Measurements from ENCODE around the gene BACH2.

Gene BACH2

DNA sequence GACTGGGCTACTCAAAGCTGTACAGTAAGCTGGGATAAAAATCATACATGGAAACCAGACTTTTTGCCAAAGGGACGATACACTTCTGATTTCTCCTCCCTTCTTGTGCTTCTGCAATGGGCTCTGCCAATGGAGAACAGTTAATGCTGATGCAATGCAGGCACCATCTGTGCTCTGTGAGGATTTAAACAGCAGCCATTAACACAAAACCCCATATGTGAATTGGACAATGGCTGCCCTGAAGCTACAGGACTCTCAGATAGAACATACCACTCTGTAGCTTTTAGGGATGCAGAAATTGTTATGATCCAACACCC is 330.5 kb downstream of the BACH2 start:
- no peaks in the 10 kb centered on the region for H3K27me3 ChIP-seq (ENCODE audit: control insufficient read depth in 3 of 3, insufficient read depth in 3 of 3, low read depth in 1 of 3, low read length in 3 of 3)
- DNase-seq (ENCODE audit: low spot score) = no peak
- H2BK5ac ChIP-seq (ENCODE audit: low read length) = no peak overlapping the region
- no peak overlapping the region for H3K4me2 ChIP-seq (ENCODE audit: insufficient read depth, low read length, poor library complexity, severe bottlenecking)
- H3K23ac ChIP-seq (ENCODE audit: low read depth, low read length, poor library complexity) = no peak overlapping the region
- no peak overlapping the region for H3K4ac ChIP-seq (ENCODE audit: low read length)
- no peak overlapping the region for H3K9ac ChIP-seq (ENCODE audit: low read depth, low read length, poor library complexity)
- H2AFZ ChIP-seq (ENCODE audit: low read length) = no peak overlapping the region
- H3K18ac ChIP-seq (ENCODE audit: low read length) = no peak overlapping the region
- H3K27ac ChIP-seq (replicated peaks; ENCODE audit: low read length) = no peak overlapping the region
- peaks cover 0 to 2% of the 10 kb centered on the region in 2 donors for H3K9me3 ChIP-seq (replicated peaks in 1 of 2; ENCODE audit: control insufficient read depth in 2 of 2, insufficient read depth in 1 of 2, low read depth in 1 of 2, low read length in 2 of 2)
- H3K4me3 ChIP-seq (ENCODE audit: low read length in 2 of 2) = no peak overlapping the region
- peaks cover 0 to 2% of the 10 kb centered on the region in 2 donors for H3K4me1 ChIP-seq (ENCODE audit: control insufficient read depth in 2 of 2, insufficient read depth in 1 of 2, low read depth in 1 of 2, low read length in 2 of 2)
- H2BK12ac ChIP-seq (ENCODE audit: low read length) = no peak overlapping the region
- no peak overlapping the region for H3K14ac ChIP-seq (ENCODE audit: low read length)
- H4K91ac ChIP-seq (ENCODE audit: low read depth, low read length, poor library complexity) = no peak overlapping the region
- H2BK120ac ChIP-seq (ENCODE audit: low read depth, low read length) = no peak overlapping the region
- no CpG with 5 or more reads among the region's 1 CpG for WGBS, 2 donors (ENCODE audit: extremely low coverage in 2 of 2, insufficient read length in 2 of 2, insufficient replicate concordance in 1 of 2)
- no peak overlapping the region for H2AK5ac ChIP-seq (ENCODE audit: low read depth, low read length)
- no peak overlapping the region for H4K8ac ChIP-seq (ENCODE audit: low read depth, low read length)
- no peak overlapping the region for H2BK15ac ChIP-seq (ENCODE audit: low read length)
- H3K36me3 ChIP-seq (replicated peaks in 1 of 2; ENCODE audit: control insufficient read depth in 2 of 2, insufficient read depth in 2 of 2, low read length in 2 of 2) = no peaks in the 10 kb centered on the region
- no peaks in the 10 kb centered on the region for H3K79me1 ChIP-seq (ENCODE audit: low read depth, low read length)

DNA sequence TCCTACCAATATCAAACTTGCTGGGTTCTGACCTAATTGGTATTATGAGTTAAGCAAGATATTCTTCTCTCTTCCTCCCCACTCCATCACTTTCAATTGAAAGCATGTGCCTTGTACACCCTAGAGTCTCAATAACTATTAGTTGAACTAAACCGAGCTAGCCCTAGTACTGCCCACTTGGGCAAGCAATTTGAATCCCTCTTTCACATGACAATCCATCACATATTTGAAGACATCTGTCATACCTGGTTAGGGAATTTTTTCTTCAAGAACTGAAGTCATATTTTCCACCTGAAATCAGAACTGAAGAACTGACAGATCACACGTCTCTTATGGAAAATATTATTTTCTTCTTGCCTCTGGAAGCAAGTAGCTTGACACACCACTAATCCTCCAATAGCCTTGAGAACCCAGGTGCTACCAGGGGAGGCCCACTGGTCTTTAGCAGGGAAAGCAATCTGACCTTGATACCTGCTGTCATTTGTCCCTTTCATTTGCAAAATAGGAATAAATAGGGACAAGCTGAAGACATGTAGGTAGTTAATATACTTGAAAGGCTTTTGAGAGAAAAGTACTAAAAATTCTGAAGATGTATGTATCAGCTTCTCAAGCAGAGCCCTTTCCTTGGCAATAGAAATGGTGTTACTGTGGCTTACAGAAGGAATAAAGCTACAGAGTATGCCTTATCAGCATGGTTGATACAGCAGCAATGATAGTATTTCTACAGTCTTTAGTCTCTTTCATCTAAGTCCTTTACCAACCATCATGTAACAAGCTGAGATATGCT is 331.0 kb downstream of the BACH2 start:
- Histone ChIP-seq H3K9ac (ENCODE audit: low read depth, low read length, poor library complexity) (no peak overlapping the region), H3K27me3 (ENCODE audit: control insufficient read depth in 3 of 3, insufficient read depth in 3 of 3, low read depth in 1 of 3, low read length in 3 of 3) (no peaks in the 10 kb centered on the region), H2AK5ac (ENCODE audit: low read depth, low read length) (no peak overlapping the region), H3K79me1 (ENCODE audit: low read depth, low read length) (no peaks in the 10 kb centered on the region), H3K9me3 (replicated peaks in 1 of 2; ENCODE audit: control insufficient read depth in 2 of 2, insufficient read depth in 1 of 2, low read depth in 1 of 2, low read length in 2 of 2) (peaks cover 0 to 2% of the 10 kb centered on the region in 2 donors), H3K18ac (ENCODE audit: low read length) (no peak overlapping the region), H2BK5ac (ENCODE audit: low read length) (no peak overlapping the region), H3K36me3 (replicated peaks in 1 of 2; ENCODE audit: control insufficient read depth in 2 of 2, insufficient read depth in 2 of 2, low read length in 2 of 2) (no peaks in the 10 kb centered on the region), H3K14ac (ENCODE audit: low read length) (no peak overlapping the region), H3K4me3 (ENCODE audit: low read length in 2 of 2) (no peak overlapping the region), H4K91ac (ENCODE audit: low read depth, low read length, poor library complexity) (no peak overlapping the region), H4K8ac (ENCODE audit: low read depth, low read length) (no peak overlapping the region), H2BK15ac (ENCODE audit: low read length) (no peak overlapping the region), H2AFZ (ENCODE audit: low read length) (no peak overlapping the region), H3K23ac (ENCODE audit: low read depth, low read length, poor library complexity) (no peak overlapping the region), H3K4me2 (ENCODE audit: insufficient read depth, low read length, poor library complexity, severe bottlenecking) (no peak overlapping the region), H3K4me1 (ENCODE audit: control insufficient read depth in 2 of 2, insufficient read depth in 1 of 2, low read depth in 1 of 2, low read length in 2 of 2) (no peaks in the 10 kb centered on the region), H3K4ac (ENCODE audit: low read length) (no peak overlapping the region), H3K27ac (replicated peaks; ENCODE audit: low read length) (no peak overlapping the region), H2BK120ac (ENCODE audit: low read depth, low read length) (no peak overlapping the region), H2BK12ac (ENCODE audit: low read length) (no peak overlapping the region)
- no peak for DNase-seq (ENCODE audit: low spot score)
- WGBS, 2 donors (ENCODE audit: extremely low coverage in 2 of 2, insufficient read length in 2 of 2, insufficient replicate concordance in 1 of 2) = no CpG with 5 or more reads among the region's 2 CpGs

DNA sequence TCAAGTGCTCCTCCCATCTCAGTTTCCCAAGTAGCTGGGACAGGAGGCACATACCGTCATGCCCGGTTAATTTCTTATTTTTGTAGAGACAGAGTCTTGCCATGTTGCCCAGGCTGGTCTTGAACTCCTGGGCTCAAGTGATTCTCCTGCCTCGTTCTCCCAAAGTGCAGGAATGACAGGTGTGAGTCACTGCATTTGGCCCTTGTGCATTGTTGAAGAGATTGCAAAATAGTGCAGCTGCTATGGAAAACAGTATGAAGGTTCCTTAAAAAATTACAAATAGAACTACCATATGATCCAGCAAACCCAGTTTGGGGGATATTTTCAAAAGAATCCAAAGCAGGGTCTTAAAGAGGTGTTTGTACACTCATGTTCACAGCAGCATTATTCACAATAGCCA is 333.3 kb downstream of the BACH2 start:
- Histone ChIP-seq H2AFZ (ENCODE audit: low read length) (no peak overlapping the region), H2BK12ac (ENCODE audit: low read length) (no peak overlapping the region), H2BK15ac (ENCODE audit: low read length) (no peak overlapping the region), H3K27me3 (ENCODE audit: control insufficient read depth in 3 of 3, insufficient read depth in 3 of 3, low read depth in 1 of 3, low read length in 3 of 3) (no peaks in the 10 kb centered on the region), H3K4ac (ENCODE audit: low read length) (no peak overlapping the region), H3K4me2 (ENCODE audit: insufficient read depth, low read length, poor library complexity, severe bottlenecking) (no peak overlapping the region), H3K36me3 (replicated peaks in 1 of 2; ENCODE audit: control insufficient read depth in 2 of 2, insufficient read depth in 2 of 2, low read length in 2 of 2) (no peaks in the 10 kb centered on the region), H3K27ac (replicated peaks; ENCODE audit: low read length) (no peak overlapping the region), H3K9ac (ENCODE audit: low read depth, low read length, poor library complexity) (no peak overlapping the region), H4K91ac (ENCODE audit: low read depth, low read length, poor library complexity) (no peak overlapping the region), H3K14ac (ENCODE audit: low read length) (no peak overlapping the region), H2BK120ac (ENCODE audit: low read depth, low read length) (no peak overlapping the region), H2AK5ac (ENCODE audit: low read depth, low read length) (no peak overlapping the region), H4K8ac (ENCODE audit: low read depth, low read length) (no peak overlapping the region), H3K23ac (ENCODE audit: low read depth, low read length, poor library complexity) (no peak overlapping the region), H3K79me1 (ENCODE audit: low read depth, low read length) (peaks cover 1% of the 10 kb centered on the region), H2BK5ac (ENCODE audit: low read length) (no peak overlapping the region), H3K9me3 (replicated peaks in 1 of 2; ENCODE audit: control insufficient read depth in 2 of 2, insufficient read depth in 1 of 2, low read depth in 1 of 2, low read length in 2 of 2) (peaks cover 0 to 2% of the 10 kb centered on the region in 2 donors), H3K18ac (ENCODE audit: low read length) (no peak overlapping the region), H3K4me3 (ENCODE audit: low read length in 2 of 2) (no peak overlapping the region), H3K4me1 (ENCODE audit: control insufficient read depth in 2 of 2, insufficient read depth in 1 of 2, low read depth in 1 of 2, low read length in 2 of 2) (no peaks in the 10 kb centered on the region)
- no CpG with 5 or more reads among the region's 3 CpGs for WGBS, 2 donors (ENCODE audit: extremely low coverage in 2 of 2, insufficient read length in 2 of 2, insufficient replicate concordance in 1 of 2)
- no peak for DNase-seq (ENCODE audit: low spot score)

DNA sequence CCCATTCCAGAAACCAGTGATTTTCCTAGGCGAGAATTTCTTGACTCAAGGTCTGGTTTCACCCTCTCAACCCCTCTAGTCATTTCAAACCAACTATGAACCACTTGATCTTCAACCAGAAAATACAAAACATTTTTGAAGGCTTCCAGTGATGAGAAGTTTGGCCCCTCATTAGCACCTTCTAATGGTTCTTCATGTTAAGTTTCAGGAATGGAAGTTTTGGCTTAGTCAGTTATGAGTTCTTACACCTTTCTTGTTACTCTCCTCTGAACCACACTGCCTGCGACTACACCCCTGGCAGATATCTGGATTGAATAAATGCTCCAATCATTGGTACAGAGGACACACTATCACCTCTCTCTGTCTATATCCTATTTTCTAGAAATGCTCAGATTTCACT is 335.2 kb downstream of the BACH2 start:
- no peak overlapping the region for H3K4ac ChIP-seq (ENCODE audit: low read length)
- peaks cover 1% of the 10 kb centered on the region for H3K79me1 ChIP-seq (ENCODE audit: low read depth, low read length)
- DNase-seq (ENCODE audit: low spot score) = no peak
- peaks cover 0 to 2% of the 10 kb centered on the region in 2 donors for H3K9me3 ChIP-seq (replicated peaks in 1 of 2; ENCODE audit: control insufficient read depth in 2 of 2, insufficient read depth in 1 of 2, low read depth in 1 of 2, low read length in 2 of 2)
- WGBS, 2 donors (ENCODE audit: extremely low coverage in 2 of 2, insufficient read length in 2 of 2, insufficient replicate concordance in 1 of 2) = no CpG with 5 or more reads among the region's 2 CpGs
- no peak overlapping the region for H3K4me3 ChIP-seq (ENCODE audit: low read length in 2 of 2)
- no peak overlapping the region for H3K4me2 ChIP-seq (ENCODE audit: insufficient read depth, low read length, poor library complexity, severe bottlenecking)
- H2AK5ac ChIP-seq (ENCODE audit: low read depth, low read length) = no peak overlapping the region
- no peak overlapping the region for H2BK120ac ChIP-seq (ENCODE audit: low read depth, low read length)
- H3K27me3 ChIP-seq (ENCODE audit: control insufficient read depth in 3 of 3, insufficient read depth in 3 of 3, low read depth in 1 of 3, low read length in 3 of 3) = no peaks in the 10 kb centered on the region
- H2BK12ac ChIP-seq (ENCODE audit: low read length) = no peak overlapping the region
- H2BK15ac ChIP-seq (ENCODE audit: low read length) = no peak overlapping the region
- H3K14ac ChIP-seq (ENCODE audit: low read length) = no peak overlapping the region
- H3K23ac ChIP-seq (ENCODE audit: low read depth, low read length, poor library complexity) = no peak overlapping the region
- no peak overlapping the region for H2AFZ ChIP-seq (ENCODE audit: low read length)
- no peaks in the 10 kb centered on the region for H3K36me3 ChIP-seq (replicated peaks in 1 of 2; ENCODE audit: control insufficient read depth in 2 of 2, insufficient read depth in 2 of 2, low read length in 2 of 2)
- no peak overlapping the region for H2BK5ac ChIP-seq (ENCODE audit: low read length)
- no peaks in the 10 kb centered on the region for H3K4me1 ChIP-seq (ENCODE audit: control insufficient read depth in 2 of 2, insufficient read depth in 1 of 2, low read depth in 1 of 2, low read length in 2 of 2)
- no peak overlapping the region for H3K18ac ChIP-seq (ENCODE audit: low read length)
- H3K9ac ChIP-seq (ENCODE audit: low read depth, low read length, poor library complexity) = no peak overlapping the region
- no peak overlapping the region for H4K91ac ChIP-seq (ENCODE audit: low read depth, low read length, poor library complexity)
- no peak overlapping the region for H3K27ac ChIP-seq (replicated peaks; ENCODE audit: low read length)
- no peak overlapping the region for H4K8ac ChIP-seq (ENCODE audit: low read depth, low read length)
